ENCODE data around the gene DYNC2H1.

GRCh38 chr11:103183981-103184611 is 74.9 kb downstream of the DYNC2H1 start:
- TF ChIP-seq CTCF (IDR thresholded peaks at IDR 0.05) (no peak), POLR2A (IDR thresholded peaks at IDR 0.05) (no peak), EP300 (IDR thresholded peaks at IDR 0.05) (no peak)

Measured in sigmoid colon (tissue), 4 donors.